ENCODE data around the gene SHC3.

GRCh38 chr9:89066835-89067234 lies 111.8 kb downstream of the SHC3 start:
- TF ChIP-seq, protein P1, sequence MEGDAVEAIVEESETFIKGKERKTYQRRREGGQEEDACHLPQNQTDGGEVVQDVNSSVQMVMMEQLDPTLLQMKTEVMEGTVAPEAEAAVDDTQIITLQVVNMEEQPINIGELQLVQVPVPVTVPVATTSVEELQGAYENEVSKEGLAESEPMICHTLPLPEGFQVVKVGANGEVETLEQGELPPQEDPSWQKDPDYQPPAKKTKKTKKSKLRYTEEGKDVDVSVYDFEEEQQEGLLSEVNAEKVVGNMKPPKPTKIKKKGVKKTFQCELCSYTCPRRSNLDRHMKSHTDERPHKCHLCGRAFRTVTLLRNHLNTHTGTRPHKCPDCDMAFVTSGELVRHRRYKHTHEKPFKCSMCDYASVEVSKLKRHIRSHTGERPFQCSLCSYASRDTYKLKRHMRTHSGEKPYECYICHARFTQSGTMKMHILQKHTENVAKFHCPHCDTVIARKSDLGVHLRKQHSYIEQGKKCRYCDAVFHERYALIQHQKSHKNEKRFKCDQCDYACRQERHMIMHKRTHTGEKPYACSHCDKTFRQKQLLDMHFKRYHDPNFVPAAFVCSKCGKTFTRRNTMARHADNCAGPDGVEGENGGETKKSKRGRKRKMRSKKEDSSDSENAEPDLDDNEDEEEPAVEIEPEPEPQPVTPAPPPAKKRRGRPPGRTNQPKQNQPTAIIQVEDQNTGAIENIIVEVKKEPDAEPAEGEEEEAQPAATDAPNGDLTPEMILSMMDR (IDR thresholded peaks at IDR 0.05) = no peak
- no peak for TF ChIP-seq POLR2A (IDR thresholded peaks at IDR 0.05)
- no peak for TF ChIP-seq POLR2AphosphoS5 (IDR thresholded peaks at IDR 0.05)

Measured in upper lobe of left lung (tissue), 4 donors.